T-helper 1 cell treated with Interleukin-12 subunit alpha and Interleukin-12 subunit beta and Interleukin-4 antibody, amounts not matched to agents 30 μg/mL and 1 μg/mL, for 36 hours (primary cell): Measurements from ENCODE around the gene TMC1.

Experiments used
- H3K27ac Mint-ChIP-seq: one replicate; pipeline ENCODE4 v1.8.0; 2021; ENCODE audit warnings: mild to moderate bottlenecking, mixed read lengths
- H3K27me3 Mint-ChIP-seq: one replicate; pipeline ENCODE4 v1.8.0; 2021; ENCODE audit warnings: low read depth, mixed read lengths
- H3K36me3 Mint-ChIP-seq: one replicate; pipeline ENCODE4 v1.8.0; 2021; ENCODE audit warnings: low read depth, mixed read lengths
- H3K4me1 Mint-ChIP-seq: one replicate; pipeline ENCODE4 v1.8.0; 2021; ENCODE audit warnings: low read depth, mixed read lengths
- H3K4me3 Mint-ChIP-seq: one replicate; pipeline ENCODE4 v1.8.0; 2021; ENCODE audit warnings: mild to moderate bottlenecking, moderate library complexity, mixed read lengths
- H3K9me3 Mint-ChIP-seq: one replicate; pipeline ENCODE4 v1.8.0; 2021; ENCODE audit warnings: mixed read lengths

TMC1 gene

DNA sequence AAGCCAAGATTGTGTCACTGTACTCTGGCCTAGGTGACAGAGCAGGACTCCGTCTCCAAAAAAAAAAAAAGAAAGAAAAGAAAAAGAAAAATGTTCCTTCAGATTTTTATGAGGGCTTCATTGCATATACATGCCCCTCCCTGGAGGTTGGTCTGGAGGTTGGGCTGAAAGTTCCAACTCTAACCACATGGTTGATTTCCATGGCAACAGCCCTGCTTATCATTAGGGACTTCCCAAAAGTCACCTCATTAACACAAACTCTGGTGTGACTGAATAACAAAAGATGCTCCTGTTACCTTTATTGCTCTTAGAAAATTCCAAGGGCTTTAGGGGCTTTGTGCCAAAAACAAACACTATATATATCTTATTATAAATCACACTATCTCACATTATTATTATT is 113.8 kb downstream of the TMC1 start:
- no peak overlapping the region for H3K27ac Mint-ChIP-seq
- peaks cover 12% of the 10 kb centered on the region for H3K9me3 Mint-ChIP-seq
- H3K4me1 Mint-ChIP-seq, result peaks cover 2% of the 10 kb centered on the region
- H3K4me3 Mint-ChIP-seq, result no peak overlapping the region
- H3K27me3 Mint-ChIP-seq, result peaks cover 4% of the 10 kb centered on the region
- peaks cover 3% of the 10 kb centered on the region for H3K36me3 Mint-ChIP-seq

DNA sequence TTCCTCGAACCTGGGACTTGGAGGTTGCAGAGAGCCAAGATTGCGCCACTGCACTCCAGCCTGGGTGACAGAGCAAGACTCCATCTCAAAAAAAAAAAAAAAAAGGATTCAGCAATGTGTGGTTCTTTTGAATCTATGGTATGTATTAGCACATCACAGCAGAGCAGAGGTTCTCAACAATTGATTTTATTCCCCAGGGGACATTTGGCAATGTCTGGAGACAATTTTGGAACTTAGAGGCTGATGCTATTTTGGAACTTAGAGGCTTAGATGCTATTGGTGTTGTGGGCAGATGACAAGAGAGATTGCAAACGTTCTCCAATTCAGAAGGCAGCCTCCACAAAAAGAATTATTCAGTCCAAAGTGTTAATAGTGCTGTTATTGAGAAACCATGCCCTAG is 115.2 kb downstream of the TMC1 start:
- Mint-ChIP-seq H3K4me3 (no peak overlapping the region), H3K27me3 (peaks cover 4% of the 10 kb centered on the region), H3K27ac (no peak overlapping the region), H3K9me3 (peaks cover 12% of the 10 kb centered on the region), H3K4me1 (peaks cover 2% of the 10 kb centered on the region), H3K36me3 (peaks cover 3% of the 10 kb centered on the region)

DNA sequence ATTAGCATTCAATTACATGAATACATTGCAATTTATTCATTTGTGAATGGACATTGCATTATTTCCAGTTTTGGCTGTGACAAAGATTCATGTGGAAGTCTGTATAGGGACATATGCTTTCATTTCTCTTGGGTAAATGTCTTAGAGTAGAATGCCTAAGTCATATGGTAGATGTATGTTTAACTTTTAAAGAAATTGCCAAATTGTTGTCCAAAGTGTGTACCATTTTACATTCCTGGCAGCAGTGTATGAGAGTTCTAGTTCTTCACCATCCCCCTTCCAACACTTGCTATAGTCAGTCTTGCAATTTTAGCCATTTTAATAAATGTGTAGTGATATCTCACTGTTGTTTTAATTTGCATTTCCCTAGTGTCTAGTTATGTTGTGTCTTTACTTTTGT is 122.2 kb downstream of the TMC1 start:
- H3K27me3 Mint-ChIP-seq, result peaks cover 6% of the 10 kb centered on the region
- H3K4me1 Mint-ChIP-seq, result no peaks in the 10 kb centered on the region
- no peak overlapping the region for H3K27ac Mint-ChIP-seq

DNA sequence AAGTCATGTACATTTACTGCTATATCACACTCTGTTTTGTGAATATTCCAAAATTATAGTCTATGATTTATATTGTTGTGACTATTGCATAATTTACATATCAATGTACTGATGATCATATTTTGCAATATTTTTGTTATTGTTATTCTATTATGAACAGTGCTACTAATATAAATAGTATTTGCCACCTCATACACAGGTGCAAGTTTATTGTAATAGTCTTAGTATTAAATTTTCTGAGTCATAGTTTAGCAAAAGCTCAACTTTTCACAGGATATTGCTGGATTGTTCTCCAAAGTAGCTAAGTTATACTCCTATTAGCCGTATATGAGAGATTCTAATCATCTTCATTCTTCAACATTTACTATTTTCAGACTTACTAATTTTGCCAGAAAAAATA is 124.7 kb downstream of the TMC1 start:
- no peak overlapping the region for H3K4me3 Mint-ChIP-seq
- peaks cover 12% of the 10 kb centered on the region for H3K27me3 Mint-ChIP-seq
- H3K36me3 Mint-ChIP-seq, result no peaks in the 10 kb centered on the region
- H3K9me3 Mint-ChIP-seq, result no peaks in the 10 kb centered on the region
- H3K27ac Mint-ChIP-seq, result no peak overlapping the region
- no peaks in the 10 kb centered on the region for H3K4me1 Mint-ChIP-seq

More for the DNA sequence above, 122.2 kb downstream of the TMC1 start:
- Mint-ChIP-seq H3K4me3 (no peak overlapping the region), H3K9me3 (no peaks in the 10 kb centered on the region), H3K36me3 (no peaks in the 10 kb centered on the region)

DNA sequence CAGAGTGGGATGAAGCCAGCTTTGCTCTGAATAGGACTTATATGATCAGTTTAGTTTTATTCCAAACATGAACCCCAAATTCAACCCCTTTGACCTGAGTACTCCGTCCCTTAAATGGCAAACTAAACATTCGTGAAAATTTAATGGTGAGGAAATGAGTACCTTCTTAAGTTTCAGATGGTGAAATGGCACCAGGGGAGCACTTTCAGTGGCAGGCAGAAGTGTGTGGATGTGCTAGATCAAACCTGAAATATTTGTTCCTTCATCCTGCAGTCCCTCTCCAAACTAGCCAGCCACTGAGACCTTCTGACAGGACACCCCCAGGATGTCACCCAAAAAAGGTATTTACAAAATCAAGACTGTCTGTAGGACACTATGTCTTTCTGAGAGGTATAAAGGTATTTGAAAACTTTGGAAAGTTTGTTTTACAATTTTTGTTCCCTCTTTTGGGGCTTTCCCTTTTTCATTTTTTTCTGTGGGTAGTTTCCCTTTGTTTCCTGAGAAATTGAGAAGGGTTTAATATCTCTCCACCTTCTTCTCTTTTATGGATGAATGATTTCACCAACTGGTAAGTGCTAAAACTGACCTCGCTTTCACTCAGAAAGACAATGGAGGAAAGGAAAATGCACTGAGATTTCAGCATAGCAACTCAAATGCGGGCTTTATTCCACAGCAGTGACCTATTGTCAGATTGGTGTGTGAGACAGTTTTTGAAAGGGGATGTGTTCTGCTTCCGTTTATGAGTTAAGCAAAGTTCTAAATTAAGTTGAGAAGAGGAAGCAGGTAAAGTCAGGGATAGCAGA is 127.1 kb downstream of the TMC1 start:
- Mint-ChIP-seq H3K4me1 (no peaks in the 10 kb centered on the region), H3K36me3 (no peaks in the 10 kb centered on the region), H3K4me3 (no peak overlapping the region), H3K27ac (no peak overlapping the region), H3K27me3 (peaks cover 7% of the 10 kb centered on the region), H3K9me3 (no peaks in the 10 kb centered on the region)

DNA sequence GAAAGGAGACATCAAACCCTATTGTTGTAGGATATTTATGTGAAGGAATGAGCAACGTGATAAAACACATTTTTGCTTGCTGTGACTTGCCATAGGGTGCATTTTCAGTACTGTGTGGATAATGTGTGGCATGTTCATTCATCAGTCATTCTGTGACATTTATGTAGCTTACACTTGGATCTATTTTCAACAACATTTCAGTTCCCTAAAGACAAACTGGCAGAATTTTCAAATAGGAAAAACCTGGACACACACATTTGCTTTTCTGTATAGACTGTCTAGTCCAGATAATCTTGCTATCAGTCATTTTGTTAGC is 127.7 kb downstream of the TMC1 start:
- Mint-ChIP-seq H3K27ac (no peak overlapping the region), H3K4me1 (no peaks in the 10 kb centered on the region), H3K27me3 (peaks cover 7% of the 10 kb centered on the region), H3K4me3 (no peak overlapping the region), H3K36me3 (no peaks in the 10 kb centered on the region), H3K9me3 (no peaks in the 10 kb centered on the region)

DNA sequence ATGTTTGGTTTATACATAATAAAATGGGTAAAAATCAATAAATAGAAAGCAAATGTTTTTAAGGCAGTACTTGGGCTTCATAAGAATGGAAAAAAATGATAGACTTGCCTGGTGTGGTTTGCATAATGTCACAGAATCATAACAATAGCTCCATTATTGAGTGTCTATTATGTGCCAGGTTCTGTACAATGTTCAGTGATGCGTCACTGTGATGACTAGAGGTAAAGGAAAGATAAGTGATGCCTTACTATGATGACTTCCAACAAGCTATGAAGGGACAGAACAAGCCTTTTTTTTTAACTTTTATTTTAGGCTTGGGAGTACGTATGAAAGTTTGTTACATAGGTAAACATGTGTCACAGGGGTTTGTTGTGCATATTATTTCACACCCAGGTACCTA is 128.8 kb downstream of the TMC1 start:
- Mint-ChIP-seq H3K36me3 (no peaks in the 10 kb centered on the region), H3K27me3 (peaks cover 7% of the 10 kb centered on the region), H3K9me3 (no peaks in the 10 kb centered on the region), H3K27ac (no peak overlapping the region), H3K4me3 (no peak overlapping the region), H3K4me1 (no peaks in the 10 kb centered on the region)

DNA sequence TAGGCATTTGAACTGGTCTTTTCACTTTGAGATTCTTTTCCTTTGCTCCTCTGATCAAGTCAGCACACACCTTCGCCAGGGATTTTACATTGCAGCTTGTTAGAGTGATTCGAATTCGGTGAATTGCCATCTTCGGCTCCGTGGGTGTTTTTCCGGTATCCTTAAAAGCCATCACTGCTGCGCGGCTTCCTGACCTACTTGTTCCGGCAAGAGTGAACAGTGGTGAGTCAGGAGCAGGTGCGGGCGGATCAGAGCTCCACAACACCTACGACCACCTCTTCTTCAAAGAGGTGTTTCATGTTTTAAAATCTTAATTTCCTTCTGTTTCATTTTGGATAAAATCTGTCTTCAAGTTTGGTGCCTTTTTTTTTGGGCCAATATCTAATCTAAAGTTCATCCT is 134.6 kb downstream of the TMC1 start:
- Mint-ChIP-seq H3K27me3 (peaks cover 5% of the 10 kb centered on the region), H3K27ac (no peak overlapping the region), H3K4me1 (no peaks in the 10 kb centered on the region), H3K9me3 (no peaks in the 10 kb centered on the region), H3K4me3 (no peak overlapping the region), H3K36me3 (no peaks in the 10 kb centered on the region)

DNA sequence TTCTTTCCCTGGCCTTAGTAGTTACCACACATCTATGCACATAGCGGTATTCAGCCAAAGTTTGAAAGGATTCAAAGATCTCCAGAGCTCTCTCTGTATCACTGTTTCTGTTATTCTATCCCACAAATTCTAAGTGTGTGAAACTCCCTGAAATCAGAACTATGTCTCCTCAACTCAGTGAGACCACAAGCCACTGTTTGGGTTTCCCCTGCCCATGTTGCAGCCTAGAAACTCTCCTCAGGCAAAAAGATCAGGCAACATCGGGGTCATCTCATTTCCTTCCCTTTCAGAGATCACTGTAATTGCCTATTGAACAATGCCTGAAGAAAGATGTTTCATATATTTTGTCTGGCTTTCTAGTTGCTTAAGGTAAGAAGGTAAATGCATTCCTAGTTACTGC is 135.6 kb downstream of the TMC1 start:
- Mint-ChIP-seq H3K4me1 (no peaks in the 10 kb centered on the region), H3K9me3 (no peaks in the 10 kb centered on the region), H3K4me3 (no peak overlapping the region), H3K36me3 (no peaks in the 10 kb centered on the region), H3K27me3 (peaks cover 5% of the 10 kb centered on the region), H3K27ac (no peak overlapping the region)

DNA sequence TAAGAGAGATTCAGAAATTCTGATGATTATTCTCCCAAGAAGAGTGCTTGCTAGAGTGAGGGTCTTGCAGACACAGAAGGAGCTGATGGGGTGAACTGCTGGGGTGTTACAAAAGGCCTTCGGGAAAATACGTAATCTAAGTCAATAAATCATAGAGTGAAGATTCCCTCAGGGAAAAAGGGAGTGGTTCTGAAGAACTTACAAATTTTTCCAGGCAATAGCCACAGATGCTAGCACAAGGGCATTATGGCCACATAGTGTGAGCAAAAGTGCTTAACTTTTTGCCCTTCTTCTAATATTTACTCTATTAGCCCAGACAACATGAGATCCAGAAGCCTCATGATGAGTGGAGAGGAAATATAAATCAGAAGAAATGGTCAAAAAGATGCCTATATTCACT is 137.3 kb downstream of the TMC1 start:
- Mint-ChIP-seq H3K27me3 (peaks cover 5% of the 10 kb centered on the region), H3K36me3 (no peaks in the 10 kb centered on the region), H3K4me3 (no peak overlapping the region), H3K4me1 (no peaks in the 10 kb centered on the region), H3K9me3 (no peaks in the 10 kb centered on the region), H3K27ac (no peak overlapping the region)

DNA sequence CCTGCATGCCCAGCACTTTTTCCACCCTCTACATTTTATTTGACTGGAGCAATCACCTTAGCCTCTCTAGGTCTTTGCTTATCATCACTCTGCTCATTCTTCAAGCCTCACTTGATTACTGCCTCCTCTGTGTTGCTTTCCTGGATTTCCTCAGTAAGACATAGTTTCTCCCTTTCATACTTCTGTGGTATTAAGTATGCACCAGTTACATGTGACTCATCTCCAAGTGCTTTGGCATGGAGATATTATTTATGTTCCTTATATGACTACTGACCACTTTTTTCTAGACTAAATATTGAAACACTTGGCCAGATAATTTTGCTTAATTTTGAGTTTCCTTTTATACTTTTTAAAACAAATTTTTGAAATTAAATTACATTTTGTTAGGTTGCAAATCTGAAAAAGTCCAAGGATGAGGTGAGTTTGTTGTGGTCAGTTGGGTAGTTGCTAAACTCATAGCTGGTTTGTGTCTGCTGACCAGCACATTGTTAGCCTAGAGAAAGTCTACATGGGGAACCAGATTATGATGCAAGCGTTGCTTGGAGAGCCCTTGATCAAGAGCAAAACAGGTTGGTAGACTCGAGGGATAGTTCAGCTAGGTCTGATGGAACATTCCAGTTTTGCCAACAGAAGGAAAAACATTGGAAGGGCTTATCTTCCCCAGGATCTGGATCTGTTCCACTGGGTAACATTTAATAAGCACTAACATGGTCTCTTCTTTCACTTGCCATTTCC is 140.2 kb downstream of the TMC1 start:
- Mint-ChIP-seq H3K4me1 (no peaks in the 10 kb centered on the region), H3K4me3 (no peak overlapping the region), H3K36me3 (no peaks in the 10 kb centered on the region), H3K27ac (no peak overlapping the region), H3K27me3 (peaks cover 5% of the 10 kb centered on the region), H3K9me3 (no peaks in the 10 kb centered on the region)

DNA sequence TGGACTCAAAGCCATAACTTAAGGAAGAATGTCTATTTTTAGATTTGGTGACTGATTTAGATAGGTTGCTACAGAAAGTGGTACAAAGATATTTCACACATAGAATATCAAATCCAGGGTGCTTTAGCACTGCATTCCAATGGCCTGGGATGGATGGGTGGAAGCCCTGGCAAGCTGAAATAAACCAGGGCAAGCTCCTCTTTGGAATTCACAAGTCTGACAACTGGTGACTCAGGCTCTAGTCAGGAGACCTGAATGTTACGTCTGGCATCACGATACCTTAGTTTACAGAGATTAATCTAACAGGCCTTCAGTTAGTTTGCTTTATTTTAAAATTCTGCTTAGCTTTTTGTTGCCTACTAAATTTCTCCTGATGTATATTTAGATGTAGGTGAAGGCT is 144.0 kb downstream of the TMC1 start:
- Mint-ChIP-seq H3K36me3 (no peaks in the 10 kb centered on the region), H3K4me1 (no peaks in the 10 kb centered on the region), H3K27me3 (peaks cover 6% of the 10 kb centered on the region), H3K9me3 (no peaks in the 10 kb centered on the region), H3K27ac (no peak overlapping the region), H3K4me3 (no peak overlapping the region)

DNA sequence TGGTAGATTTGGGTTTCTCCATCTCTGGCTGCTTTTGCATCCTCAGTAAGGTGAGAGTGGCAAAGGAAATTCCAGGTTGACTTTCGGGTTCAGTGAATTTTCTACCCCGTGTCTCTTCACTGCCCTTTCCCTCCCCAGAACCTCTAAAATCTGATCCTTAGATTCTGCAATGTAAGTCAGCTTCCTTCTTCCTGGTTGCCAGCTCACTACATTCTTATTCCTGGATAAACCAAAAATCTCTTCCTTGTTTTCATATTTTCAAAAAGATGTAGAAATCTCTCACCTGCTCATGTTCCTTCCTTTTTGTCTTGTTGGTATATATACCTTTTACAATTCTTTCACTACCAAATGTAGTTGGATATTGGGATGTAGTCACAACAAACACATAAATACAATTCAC is 145.8 kb downstream of the TMC1 start:
- H3K4me1 Mint-ChIP-seq, result no peaks in the 10 kb centered on the region
- no peaks in the 10 kb centered on the region for H3K36me3 Mint-ChIP-seq
- H3K27ac Mint-ChIP-seq, result no peak overlapping the region
- peaks cover 6% of the 10 kb centered on the region for H3K27me3 Mint-ChIP-seq
- no peak overlapping the region for H3K4me3 Mint-ChIP-seq
- H3K9me3 Mint-ChIP-seq, result no peaks in the 10 kb centered on the region

DNA sequence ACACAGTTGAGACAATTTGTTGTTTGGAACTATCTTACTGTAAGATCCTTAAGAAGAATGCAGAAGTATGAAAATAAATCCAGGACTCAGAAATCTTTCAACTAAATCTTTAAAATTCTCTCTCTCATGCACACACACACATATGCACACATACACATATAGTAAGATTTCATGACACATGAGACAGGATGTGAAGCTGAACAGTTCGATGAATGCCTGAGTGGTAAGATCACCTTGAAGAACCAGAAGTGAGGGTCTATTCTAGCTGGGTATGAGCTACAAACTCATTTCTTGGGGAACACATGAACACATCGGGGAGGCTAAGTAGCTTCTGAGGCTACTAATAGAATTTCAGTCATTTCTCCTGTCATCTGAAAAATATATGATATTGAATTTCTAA is 153.6 kb downstream of the TMC1 start:
- no peak overlapping the region for H3K27ac Mint-ChIP-seq
- no peaks in the 10 kb centered on the region for H3K36me3 Mint-ChIP-seq
- H3K4me1 Mint-ChIP-seq, result no peaks in the 10 kb centered on the region
- no peak overlapping the region for H3K4me3 Mint-ChIP-seq
- no peaks in the 10 kb centered on the region for H3K9me3 Mint-ChIP-seq
- H3K27me3 Mint-ChIP-seq, result peaks cover 6% of the 10 kb centered on the region

DNA sequence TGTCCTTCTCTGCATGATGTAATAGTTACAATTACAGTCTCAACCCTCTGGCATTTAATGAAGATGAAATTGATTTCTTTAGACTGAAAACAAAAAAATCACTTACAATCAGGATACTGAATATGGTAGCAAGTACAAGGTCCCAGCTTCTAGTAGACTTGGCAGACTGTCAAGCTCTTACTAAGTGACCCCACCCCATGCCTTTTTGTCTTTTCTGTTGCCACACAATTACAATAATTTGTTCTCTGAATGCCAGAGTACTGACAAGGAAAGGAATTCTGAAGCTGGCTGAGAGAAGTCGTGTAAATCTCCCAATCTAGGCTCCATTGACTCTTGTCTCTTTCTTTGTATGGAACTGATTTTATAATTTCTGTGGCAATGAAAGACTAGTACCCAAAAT is 154.2 kb downstream of the TMC1 start:
- H3K9me3 Mint-ChIP-seq, result no peaks in the 10 kb centered on the region
- H3K4me1 Mint-ChIP-seq, result no peaks in the 10 kb centered on the region
- no peak overlapping the region for H3K4me3 Mint-ChIP-seq
- no peak overlapping the region for H3K27ac Mint-ChIP-seq
- H3K27me3 Mint-ChIP-seq, result peaks cover 6% of the 10 kb centered on the region
- H3K36me3 Mint-ChIP-seq, result no peaks in the 10 kb centered on the region
